ENCODE measurements around the gene NPY2R. TPM values are rescaled to one million over a fixed set of nuclear protein-coding genes. Genes with fewer than 3 reads are reported as not detected.

Gene NPY2R
- total and polyA plus RNA-seq, 2 donors (not counting 1 experiment from before 2014, with no cell fraction given) = not detected

DNA sequence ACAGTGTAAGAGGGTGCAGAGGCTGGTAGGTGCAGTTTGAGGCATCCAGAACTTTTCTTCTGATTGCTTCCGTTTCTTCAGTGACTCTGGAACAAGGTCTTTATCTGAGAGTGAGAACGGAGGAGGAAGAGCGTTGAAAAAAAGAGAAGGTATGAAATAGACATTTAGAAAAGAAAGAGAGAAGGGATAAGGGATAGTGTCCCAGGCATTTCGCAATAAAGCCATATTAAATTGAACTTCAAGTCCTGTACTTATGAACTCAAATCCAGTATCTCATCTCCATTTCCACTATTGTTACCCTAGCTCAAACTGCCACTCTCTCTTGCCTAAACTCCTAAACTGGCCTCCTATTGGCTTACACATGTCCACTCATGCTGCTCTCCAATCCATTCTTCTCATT, 36.7 kb downstream of the NPY2R start:
- no peak overlapping the region for H3K27ac Mint-ChIP-seq
- no peaks in the 10 kb centered on the region for H3K4me1 Mint-ChIP-seq
- H2AFZ ChIP-seq (ENCODE audit: insufficient read depth, low read depth, low read length, poor library complexity, severe bottlenecking) = no peak overlapping the region
- DNase-seq = no peak
- no peaks in the 10 kb centered on the region for H3K36me3 ChIP-seq (replicated peaks in 1 of 2; ENCODE audit: control extremely low read depth in 1 of 2, control insufficient read depth in 1 of 2, extremely low read depth in 1 of 2, insufficient read depth in 2 of 2, low read length in 1 of 2)
- H3K27me3 ChIP-seq (replicated peaks in 1 of 4; ENCODE audit: control extremely low read depth in 1 of 4, control insufficient read depth in 3 of 4, insufficient read depth in 4 of 4, low read length in 3 of 4) = no peaks in the 10 kb centered on the region
- no peaks in the 10 kb centered on the region for H3K4me1 ChIP-seq (ENCODE audit: control insufficient read depth in 2 of 2, insufficient read depth in 2 of 2, low read length in 2 of 2)
- H3K4me2 ChIP-seq (replicated peaks; ENCODE audit: low read depth, low read length, poor library complexity, severe bottlenecking) = no peak overlapping the region
- H3K9ac ChIP-seq (ENCODE audit: low read length) = no peak overlapping the region
- peaks cover 4% of the 10 kb centered on the region for H3K9me3 Mint-ChIP-seq (ENCODE audit: insufficient read depth)
- ChIA-PET POLR2A (no interaction called here), CTCF (no interaction called here)
- no peak overlapping the region for H3K4me3 Mint-ChIP-seq
- intact Hi-C loops (cut with micrococcal nuclease) = no loop called here
- H3K4me3 ChIP-seq (ENCODE audit: control extremely low read depth in 1 of 5, extremely low read depth in 1 of 5, insufficient read depth in 1 of 5, low read depth in 2 of 5, low read length in 4 of 5) = no peak overlapping the region
- no peaks in the 10 kb centered on the region for H3K79me2 ChIP-seq (ENCODE audit: control insufficient read depth, insufficient read depth, low read length)
- TF ChIP-seq, protein P1, sequence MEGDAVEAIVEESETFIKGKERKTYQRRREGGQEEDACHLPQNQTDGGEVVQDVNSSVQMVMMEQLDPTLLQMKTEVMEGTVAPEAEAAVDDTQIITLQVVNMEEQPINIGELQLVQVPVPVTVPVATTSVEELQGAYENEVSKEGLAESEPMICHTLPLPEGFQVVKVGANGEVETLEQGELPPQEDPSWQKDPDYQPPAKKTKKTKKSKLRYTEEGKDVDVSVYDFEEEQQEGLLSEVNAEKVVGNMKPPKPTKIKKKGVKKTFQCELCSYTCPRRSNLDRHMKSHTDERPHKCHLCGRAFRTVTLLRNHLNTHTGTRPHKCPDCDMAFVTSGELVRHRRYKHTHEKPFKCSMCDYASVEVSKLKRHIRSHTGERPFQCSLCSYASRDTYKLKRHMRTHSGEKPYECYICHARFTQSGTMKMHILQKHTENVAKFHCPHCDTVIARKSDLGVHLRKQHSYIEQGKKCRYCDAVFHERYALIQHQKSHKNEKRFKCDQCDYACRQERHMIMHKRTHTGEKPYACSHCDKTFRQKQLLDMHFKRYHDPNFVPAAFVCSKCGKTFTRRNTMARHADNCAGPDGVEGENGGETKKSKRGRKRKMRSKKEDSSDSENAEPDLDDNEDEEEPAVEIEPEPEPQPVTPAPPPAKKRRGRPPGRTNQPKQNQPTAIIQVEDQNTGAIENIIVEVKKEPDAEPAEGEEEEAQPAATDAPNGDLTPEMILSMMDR (IDR thresholded peaks at IDR 0.05) = no peak
- no peak for TF ChIP-seq EZH2 (IDR thresholded peaks at IDR 0.05; ENCODE audit: borderline replicate concordance, insufficient read depth, low read depth, low read length, poor library complexity, severe bottlenecking)
- H3K27me3 Mint-ChIP-seq = no peaks in the 10 kb centered on the region
- no peaks in the 10 kb centered on the region for H4K20me1 ChIP-seq (ENCODE audit: control insufficient read depth, insufficient read depth, low read length, poor library complexity, severe bottlenecking)
- no peak overlapping the region for H3K27ac ChIP-seq (ENCODE audit: low read length in 2 of 2)
- no peak for ATAC-seq (ENCODE audit: low read depth)
- 80% methylated on average over 2 of the region's 4 CpGs for WGBS (ENCODE audit: insufficient coverage)
- no peaks in the 10 kb centered on the region for H3K9me3 ChIP-seq (ENCODE audit: control extremely low read depth in 1 of 3, control insufficient read depth in 2 of 3, insufficient read depth in 1 of 3, low read length in 2 of 3)

DNA sequence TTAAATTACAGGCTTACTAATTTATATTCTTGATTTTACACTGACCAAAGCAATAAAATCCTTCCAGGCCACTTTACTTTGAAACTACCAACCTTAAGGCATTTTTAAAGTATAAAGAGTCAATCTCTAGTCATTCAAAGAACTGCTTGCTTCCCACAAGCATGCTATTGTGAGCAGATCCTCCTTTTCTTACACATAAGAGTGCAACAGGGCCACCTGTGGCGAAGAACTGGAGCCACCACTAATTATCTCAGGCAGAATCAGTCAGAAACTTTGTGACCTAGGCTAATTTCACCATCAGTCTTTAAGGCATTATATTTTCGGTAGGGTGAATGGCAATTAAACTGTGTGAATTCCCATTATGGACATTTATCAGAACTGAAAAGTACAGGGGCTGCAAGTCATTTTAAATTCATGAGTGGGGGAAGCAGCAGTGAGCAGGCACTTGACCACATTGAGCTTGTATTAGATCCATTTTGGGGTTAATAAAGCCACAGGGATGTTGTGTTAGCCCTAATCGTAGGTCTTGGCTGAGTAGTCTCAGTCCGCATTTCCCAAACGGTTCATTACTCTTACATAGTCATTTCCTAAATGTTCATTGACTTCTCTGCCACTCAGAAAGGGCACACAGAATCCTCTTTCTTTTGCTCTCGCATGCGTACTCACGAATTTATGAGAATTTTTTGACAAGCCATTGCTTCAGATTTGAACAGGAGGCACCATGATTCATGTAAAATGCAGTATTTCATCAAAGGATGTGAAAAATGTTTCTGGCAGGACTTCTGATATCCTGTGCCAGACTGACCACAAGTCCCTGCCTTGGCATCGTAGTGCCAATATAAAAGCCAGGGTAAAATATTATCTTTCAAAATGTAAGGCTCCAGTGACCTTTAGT, 39.8 kb downstream of the NPY2R start:
- Histone ChIP-seq H3K79me2 (ENCODE audit: control insufficient read depth, insufficient read depth, low read length) (no peaks in the 10 kb centered on the region), H4K20me1 (ENCODE audit: control insufficient read depth, insufficient read depth, low read length, poor library complexity, severe bottlenecking) (no peaks in the 10 kb centered on the region), H3K4me1 (ENCODE audit: control insufficient read depth in 2 of 2, insufficient read depth in 2 of 2, low read length in 2 of 2) (no peaks in the 10 kb centered on the region), H3K4me3 (ENCODE audit: control extremely low read depth in 1 of 5, extremely low read depth in 1 of 5, insufficient read depth in 1 of 5, low read depth in 2 of 5, low read length in 4 of 5) (no peak overlapping the region), H2AFZ (ENCODE audit: insufficient read depth, low read depth, low read length, poor library complexity, severe bottlenecking) (no peak overlapping the region), H3K9ac (ENCODE audit: low read length) (no peak overlapping the region), H3K4me2 (replicated peaks; ENCODE audit: low read depth, low read length, poor library complexity, severe bottlenecking) (no peak overlapping the region), H3K36me3 (replicated peaks in 1 of 2; ENCODE audit: control extremely low read depth in 1 of 2, control insufficient read depth in 1 of 2, extremely low read depth in 1 of 2, insufficient read depth in 2 of 2, low read length in 1 of 2) (no peaks in the 10 kb centered on the region), H3K27ac (ENCODE audit: low read length in 2 of 2) (no peak overlapping the region), H3K27me3 (replicated peaks in 1 of 4; ENCODE audit: control extremely low read depth in 1 of 4, control insufficient read depth in 3 of 4, insufficient read depth in 4 of 4, low read length in 3 of 4) (no peaks in the 10 kb centered on the region), H3K9me3 (ENCODE audit: control extremely low read depth in 1 of 3, control insufficient read depth in 2 of 3, insufficient read depth in 1 of 3, low read length in 2 of 3) (no peaks in the 10 kb centered on the region)
- no peaks in the 10 kb centered on the region for H3K4me1 Mint-ChIP-seq
- no peaks in the 10 kb centered on the region for H3K27me3 Mint-ChIP-seq
- TF ChIP-seq, protein P1 (IDR thresholded peaks at IDR 0.05) = no peak
- H3K27ac Mint-ChIP-seq = no peak overlapping the region
- no peak for ATAC-seq (ENCODE audit: low read depth)
- no peaks in the 10 kb centered on the region for H3K9me3 Mint-ChIP-seq (ENCODE audit: insufficient read depth)
- CTCF ChIA-PET = no interaction called here
- POLR2A ChIA-PET = no interaction called here
- no peak overlapping the region for H3K4me3 Mint-ChIP-seq
- no peak for DNase-seq
- intact Hi-C loops (cut with micrococcal nuclease) = no loop called here
- WGBS (ENCODE audit: insufficient coverage) = 76% methylated on average over 7 of the region's 9 CpGs
